DND-41 (cell line): ENCODE results near the gene ADARB2.
"Not testable (repeated sequence)": the region's sequence is repeated elsewhere in the genome, so short reads cannot be mapped to it uniquely, and the experiment has no call there.

Source experiments
- ATAC-seq: fragments of 200-7000 bp; cut with Tn5 transposase; 3 replicates; pipeline ENCODE4 v1.9.1; 2021; ENCODE audit warnings: low read depth; ENCODE audit not compliant: insufficient read depth
- DNase-seq: peaks from one replicate; pipeline ENCODE4 v3.0.0-alpha.2; 2020
- H2AFZ ChIP-seq: 2 replicates; pipeline ENCODE4 v1.6.0; 2012; ENCODE audit warnings: low read depth, low read length
- H3K27ac ChIP-seq: 2 replicates; pipeline ENCODE4 v1.5.1; 2012; ENCODE audit warnings: low read length, inconsistent platforms
- H3K27me3 ChIP-seq: fragments of 200-600 bp; sonication (generic); 2 replicates; pipeline ENCODE4 v1.6.0; 2012; ENCODE audit warnings: low read length, mild to moderate bottlenecking, inconsistent platforms; ENCODE audit not compliant: insufficient read depth, poor library complexity
- H3K36me3 ChIP-seq: 2 replicates; pipeline ENCODE4 v1.5.1; 2012; ENCODE audit warnings: low read length, inconsistent platforms; ENCODE audit not compliant: insufficient read depth
- H3K4me1 ChIP-seq: 2 replicates; pipeline ENCODE4 v1.5.1; 2012; ENCODE audit warnings: mild to moderate bottlenecking, low read length; ENCODE audit not compliant: insufficient read depth
- H3K4me2 ChIP-seq: 2 replicates; pipeline ENCODE4 v1.6.0; 2012; ENCODE audit warnings: mild to moderate bottlenecking, moderate library complexity, low read length, inconsistent platforms; ENCODE audit not compliant: insufficient read depth
- H3K4me3 ChIP-seq, 2 experiments: fragments of 200-600 bp in 1 of 2; shearing (Covaris generic) in 1 of 2; 2 replicates each; pipeline ENCODE4 v1.5.1; 2012 to 2016; ENCODE audit warnings: inconsistent platforms in 2 of 2, low read length in 2 of 2, mild to moderate bottlenecking in 2 of 2, low read depth in 1 of 2, moderate library complexity in 1 of 2
- H3K79me2 ChIP-seq: 2 replicates; pipeline ENCODE4 v1.6.0; 2012; ENCODE audit warnings: low read length, inconsistent platforms; ENCODE audit not compliant: insufficient read depth
- H3K9ac ChIP-seq: 2 replicates; pipeline ENCODE4 v1.6.0; 2012; ENCODE audit warnings: low read depth, mild to moderate bottlenecking, inconsistent platforms, low read length, moderate library complexity
- H3K9me3 ChIP-seq: 2 replicates; pipeline ENCODE4 v1.5.1; 2012; ENCODE audit warnings: low read length, moderate library complexity, mild to moderate bottlenecking, inconsistent platforms; ENCODE audit not compliant: insufficient read depth, severe bottlenecking
- H4K20me1 ChIP-seq: 2 replicates; pipeline ENCODE4 v1.6.0; 2012; ENCODE audit warnings: low read length; ENCODE audit not compliant: insufficient read depth
- EZH2 ChIP-seq: IDR thresholded peaks from 3 replicates; pipeline ENCODE4 v1.6.1; 2012; ENCODE audit warnings: borderline replicate concordance, low read depth, mild to moderate bottlenecking, moderate library complexity, low read length, inconsistent platforms; ENCODE audit not compliant: severe bottlenecking
- TF ChIP-seq, protein P1 (sequence below): IDR thresholded peaks from 2 replicates; pipeline ENCODE4 v1.5.1; 2012; ENCODE audit warnings: borderline replicate concordance, low read length, moderate library complexity, mild to moderate bottlenecking; ENCODE audit not compliant: poor library complexity, severe bottlenecking; ENCODE audit errors: extremely low read depth

ADARB2 gene

DNA sequence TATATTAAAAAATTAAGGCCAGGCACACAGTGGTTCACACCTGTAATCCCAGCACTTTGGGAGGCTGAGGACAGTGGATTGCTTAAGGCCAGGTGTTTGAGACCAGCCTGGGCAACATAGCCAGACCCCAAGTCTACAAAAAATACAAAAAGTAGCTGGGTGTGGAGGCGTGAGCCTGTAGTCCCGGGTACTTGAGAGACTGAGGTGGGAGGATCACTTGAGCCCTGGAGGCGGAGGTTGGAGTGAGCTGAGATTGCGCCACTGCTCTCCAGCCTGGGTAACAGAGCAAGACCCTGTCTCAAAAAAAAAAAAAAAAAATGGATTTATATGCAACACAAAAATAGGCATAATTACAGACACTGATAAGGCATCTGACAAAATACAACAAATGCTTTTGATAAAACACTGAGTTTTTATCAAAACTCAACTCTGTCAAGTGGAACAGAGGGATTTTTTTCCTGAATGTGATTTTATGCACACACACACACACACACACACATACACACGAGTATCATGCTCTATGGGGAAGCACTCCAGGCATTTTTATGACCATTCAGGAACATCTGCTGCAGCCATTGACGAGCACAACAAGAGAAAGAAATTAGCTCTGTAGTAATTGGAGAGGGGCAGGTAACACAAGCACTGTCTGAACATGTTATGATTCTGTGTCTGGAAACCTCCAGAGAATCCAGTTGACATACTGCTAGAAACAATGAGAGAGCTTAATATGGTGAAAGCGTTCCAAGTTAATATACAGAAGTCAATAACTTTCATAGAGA, 488.0 kb downstream of the ADARB2 start:
- no peak for DNase-seq
- ATAC-seq = no peak

DNA sequence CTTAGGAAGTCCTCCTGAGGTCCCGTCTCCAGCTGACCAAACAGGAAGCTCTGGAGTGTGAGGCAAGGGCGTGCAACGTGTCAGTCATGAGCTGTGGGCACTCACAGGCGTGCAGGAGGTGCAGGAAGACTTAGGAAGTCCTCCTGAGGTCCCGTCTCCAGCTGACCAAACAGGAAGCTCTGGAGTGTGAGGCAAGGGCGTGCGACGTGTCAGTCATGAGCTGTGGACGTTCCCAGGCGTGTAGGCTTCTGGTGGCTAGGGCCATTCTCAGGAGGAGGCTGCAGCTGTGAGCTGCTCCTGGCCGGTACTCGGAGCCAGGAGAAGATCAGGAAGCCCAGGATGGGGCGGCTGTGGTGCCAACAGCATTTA, 489.1 kb downstream of the ADARB2 start:
- not testable (repeated sequence) for DNase-seq, ATAC-seq, H2AFZ ChIP-seq, H3K79me2 ChIP-seq, H3K9me3 ChIP-seq, H3K4me1 ChIP-seq, H3K4me3 ChIP-seq, H3K36me3 ChIP-seq, H3K27ac ChIP-seq, H3K4me2 ChIP-seq, H3K9ac ChIP-seq, H4K20me1 ChIP-seq
- H3K27me3 ChIP-seq = peaks cover 14% of the 10 kb centered on the region

More for the DNA sequence above, 488.0 kb downstream of the ADARB2 start:
- Histone ChIP-seq H3K27me3 (peaks cover 14% of the 10 kb centered on the region), H3K9me3 (peaks cover 5% of the 10 kb centered on the region), H4K20me1 (peaks cover 5% of the 10 kb centered on the region; the same call in 1 of the 2 replicates), H3K79me2 (no peaks in the 10 kb centered on the region), H2AFZ (no peak overlapping the region), H3K36me3 (no peaks in the 10 kb centered on the region), H3K27ac (no peak overlapping the region), H3K9ac (no peak overlapping the region), H3K4me2 (no peak overlapping the region), H3K4me1 (no peaks in the 10 kb centered on the region), H3K4me3 (no peak overlapping the region)
- TF ChIP-seq, protein P1, sequence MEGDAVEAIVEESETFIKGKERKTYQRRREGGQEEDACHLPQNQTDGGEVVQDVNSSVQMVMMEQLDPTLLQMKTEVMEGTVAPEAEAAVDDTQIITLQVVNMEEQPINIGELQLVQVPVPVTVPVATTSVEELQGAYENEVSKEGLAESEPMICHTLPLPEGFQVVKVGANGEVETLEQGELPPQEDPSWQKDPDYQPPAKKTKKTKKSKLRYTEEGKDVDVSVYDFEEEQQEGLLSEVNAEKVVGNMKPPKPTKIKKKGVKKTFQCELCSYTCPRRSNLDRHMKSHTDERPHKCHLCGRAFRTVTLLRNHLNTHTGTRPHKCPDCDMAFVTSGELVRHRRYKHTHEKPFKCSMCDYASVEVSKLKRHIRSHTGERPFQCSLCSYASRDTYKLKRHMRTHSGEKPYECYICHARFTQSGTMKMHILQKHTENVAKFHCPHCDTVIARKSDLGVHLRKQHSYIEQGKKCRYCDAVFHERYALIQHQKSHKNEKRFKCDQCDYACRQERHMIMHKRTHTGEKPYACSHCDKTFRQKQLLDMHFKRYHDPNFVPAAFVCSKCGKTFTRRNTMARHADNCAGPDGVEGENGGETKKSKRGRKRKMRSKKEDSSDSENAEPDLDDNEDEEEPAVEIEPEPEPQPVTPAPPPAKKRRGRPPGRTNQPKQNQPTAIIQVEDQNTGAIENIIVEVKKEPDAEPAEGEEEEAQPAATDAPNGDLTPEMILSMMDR = no peak
- no peak for TF ChIP-seq EZH2

DNA sequence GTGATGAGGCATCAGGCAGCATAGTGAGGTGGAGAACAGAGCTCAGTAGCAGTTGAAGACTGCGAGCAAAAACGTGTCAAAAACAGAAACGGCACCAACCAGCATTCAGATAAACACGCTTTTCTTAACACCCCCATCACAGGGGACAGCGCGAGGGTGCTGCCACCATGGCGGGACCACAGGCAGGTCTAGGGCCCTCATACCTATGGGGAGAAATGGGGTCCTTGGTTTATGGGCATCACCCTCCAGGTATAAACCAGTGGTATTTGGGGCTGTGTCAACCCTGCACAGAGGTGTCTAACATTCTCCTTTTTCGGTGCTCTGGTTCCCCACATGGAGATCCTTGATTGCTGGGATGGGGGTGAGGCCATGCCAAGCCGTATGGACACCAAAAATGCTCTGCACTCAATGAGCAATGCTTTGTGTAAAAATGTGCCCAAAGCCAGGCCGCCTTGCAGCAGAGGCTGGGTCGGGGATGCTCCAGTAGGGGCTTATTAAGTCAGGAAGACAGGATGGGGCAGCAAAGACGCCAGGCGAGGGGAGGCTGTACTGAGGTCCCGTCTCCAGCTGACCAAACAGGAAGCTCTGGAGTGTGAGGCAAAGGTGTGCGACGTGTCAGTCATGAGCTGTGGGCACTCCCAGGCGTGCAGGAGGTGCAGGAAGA, 489.6 kb downstream of the ADARB2 start:
- DNase-seq (no peak), ATAC-seq (no peak)
- H4K20me1 ChIP-seq = no peaks in the 10 kb centered on the region
- no peaks in the 10 kb centered on the region for H3K36me3 ChIP-seq
- TF ChIP-seq EZH2 = no peak
- TF ChIP-seq, protein P1 = no peak
- H2AFZ ChIP-seq = no peak overlapping the region
- no peaks in the 10 kb centered on the region for H3K79me2 ChIP-seq
- H3K4me1 ChIP-seq = no peaks in the 10 kb centered on the region
- H3K9me3 ChIP-seq = no peaks in the 10 kb centered on the region
- no peak overlapping the region for H3K4me2 ChIP-seq
- H3K4me3 ChIP-seq = no peak overlapping the region
- H3K27ac ChIP-seq = no peak overlapping the region
- H3K27me3 ChIP-seq = peaks cover 14% of the 10 kb centered on the region
- no peak overlapping the region for H3K9ac ChIP-seq

DNA sequence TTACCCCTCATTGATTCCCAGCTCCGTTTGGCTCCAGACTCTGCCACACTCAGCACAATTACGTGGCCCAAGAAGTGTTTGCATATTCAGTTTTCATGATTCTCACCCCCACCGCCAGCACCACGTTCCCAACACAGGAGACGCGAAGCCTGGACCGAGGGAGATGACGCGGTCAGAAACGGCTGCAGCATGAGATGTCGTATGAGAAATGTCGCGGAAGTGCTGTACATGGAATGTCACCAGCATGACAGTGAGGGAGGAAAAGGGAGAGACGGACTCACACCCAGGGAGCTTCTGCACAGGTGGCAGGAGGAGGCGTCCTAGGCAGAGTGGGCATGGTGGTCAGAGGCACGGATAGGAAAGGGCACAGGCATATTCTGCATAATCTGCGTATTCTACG, 492.8 kb downstream of the ADARB2 start:
- Histone ChIP-seq H3K9ac (no peak overlapping the region; the same call in 1 of the 2 replicates), H3K4me1 (peaks cover 11% of the 10 kb centered on the region), H3K4me3 (no peak overlapping the region), H3K27ac (no peak overlapping the region), H3K36me3 (no peaks in the 10 kb centered on the region), H4K20me1 (no peaks in the 10 kb centered on the region), H2AFZ (no peak overlapping the region), H3K27me3 (peaks cover 4% of the 10 kb centered on the region), H3K4me2 (no peak overlapping the region), H3K9me3 (no peaks in the 10 kb centered on the region), H3K79me2 (no peaks in the 10 kb centered on the region)
- no peak for TF ChIP-seq EZH2
- TF ChIP-seq, protein P1 = no peak
- no peak for ATAC-seq
- DNase-seq = no peak
